GM10266 (cell line): ENCODE data around the gene DUSP7.

Experiments used
- DNase-seq: peaks from one replicate; pipeline ENCODE4 v3.0.0; 2012; ENCODE audit errors: extremely low spot score
- CTCF ChIP-seq: IDR thresholded peaks from 2 replicates; pipeline ENCODE4 v1.5.1; 2012; ENCODE audit warnings: mild to moderate bottlenecking, low read depth; ENCODE audit not compliant: control insufficient read depth, insufficient read depth; ENCODE audit errors: missing control alignments

DUSP7 gene

DNA sequence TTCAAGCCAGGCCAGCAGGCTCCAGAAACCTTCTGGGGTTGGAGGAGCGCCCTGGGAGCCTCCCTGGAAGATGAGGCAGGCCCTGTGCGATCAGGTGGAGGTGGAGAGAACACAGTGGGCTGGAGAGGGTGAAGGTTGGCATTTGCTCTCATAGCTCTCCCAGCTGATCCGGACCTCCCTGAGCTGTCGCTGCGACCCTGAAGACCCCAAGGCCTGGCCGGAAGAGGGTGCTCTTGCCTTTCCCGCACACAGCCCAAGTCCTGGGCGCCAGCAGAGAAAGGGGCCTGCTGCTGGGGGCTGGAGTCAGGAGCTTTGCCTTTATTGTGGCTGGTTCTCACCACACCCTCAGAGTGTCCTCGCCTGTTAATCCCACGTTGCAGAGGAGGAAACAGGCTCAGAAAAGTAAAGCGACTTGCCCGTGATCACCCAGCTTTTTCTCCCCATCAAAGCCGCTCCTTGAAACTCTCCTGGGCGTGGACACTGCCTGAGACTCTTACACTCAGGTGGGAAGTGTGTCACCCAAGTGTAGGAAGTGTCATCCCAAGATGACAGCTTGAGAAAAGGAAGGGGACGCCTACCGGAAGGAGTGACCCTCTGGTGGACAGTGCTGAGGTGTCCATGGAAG is 52.1 kb downstream of the DUSP7 start:
- peak; percentile 56 for DNase-seq
- TF ChIP-seq CTCF: peak; percentile 43

GRCh38 chr3:52002748-52003147 is 53.6 kb downstream of the DUSP7 start:
- DNase-seq: no peak
- no peak for TF ChIP-seq CTCF

DNA sequence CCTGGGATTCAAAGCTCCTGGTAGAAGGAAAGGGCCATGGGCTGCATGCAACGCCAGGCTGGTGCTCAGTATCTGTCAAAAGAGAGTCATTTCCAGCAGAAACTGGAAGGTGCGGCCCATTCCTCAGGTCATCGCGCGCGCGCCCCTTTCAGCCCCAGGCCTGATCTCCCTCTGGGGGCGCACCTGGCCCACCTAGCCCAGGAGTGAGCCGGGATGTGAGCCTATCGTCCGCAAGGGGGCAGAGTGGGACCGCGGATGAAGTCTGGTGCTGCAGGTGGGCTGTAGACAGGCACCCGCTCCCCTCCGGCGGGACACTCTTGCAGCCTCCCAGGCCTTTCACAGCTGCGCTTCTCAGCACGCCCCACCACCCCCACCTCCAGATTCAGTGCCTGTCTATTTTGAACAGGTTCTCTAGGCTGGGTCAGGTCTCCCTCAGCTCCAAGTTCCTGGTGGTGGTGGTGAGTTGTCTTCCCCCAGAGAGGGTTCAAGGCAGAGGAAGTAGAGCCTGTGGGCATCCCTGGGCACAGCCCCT is 54.9 kb downstream of the DUSP7 start:
- DNase-seq: peak; percentile 88
- peak; percentile 96 for TF ChIP-seq CTCF

DNA sequence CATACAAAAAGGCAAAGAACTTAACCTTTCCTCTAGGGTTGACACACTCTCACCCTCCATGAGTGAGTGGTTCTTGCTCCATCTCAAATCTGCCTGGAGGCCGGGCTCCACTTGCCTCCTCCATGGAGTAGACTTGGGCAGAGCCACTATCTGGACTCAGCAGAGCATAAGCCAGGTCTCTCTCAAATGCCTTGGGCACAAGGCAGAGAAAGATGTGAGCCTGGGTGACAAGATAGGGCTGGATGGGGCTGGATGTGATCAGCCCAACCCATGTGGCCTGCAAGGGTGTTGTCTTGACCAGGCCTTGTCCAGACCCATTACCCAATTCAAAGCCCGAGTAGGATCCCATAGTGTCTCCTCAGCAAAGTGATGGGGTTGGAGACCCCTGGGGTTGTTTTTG is 56.5 kb downstream of the DUSP7 start:
- no peak for DNase-seq
- no peak for TF ChIP-seq CTCF
